Adrenal gland (tissue), 12 donors: ENCODE results near the gene PLEKHA5. TPM values are rescaled to one million over a fixed set of nuclear protein-coding genes. Genes with fewer than 3 reads are reported as not detected.

Source experiments
- DNase-seq, 7 donors: peaks; one replicate each; pipeline ENCODE4 v3.0.0-alpha.2; 2019 to 2020
- H3K27ac ChIP-seq, 5 donors: fragments of 200-600 bp; sonication (generic) in 4 of 5; 1 replicate in 3 of 5; 2 replicates in 2 of 5; pipeline versions ENCODE4 v1.5.1 to v1.8.0; 2016 to 2020; ENCODE audit warnings: mild to moderate bottlenecking in 1 of 5
- H3K27me3 ChIP-seq: fragments of 200-600 bp; 2 replicates; pipeline ENCODE4 v1.8.0; 2021
- H3K36me3 ChIP-seq, 2 donors: fragments of 200-600 bp; replicated peaks in 1 of 2; 1 replicate in 1 of 2; 2 replicates in 1 of 2; pipeline versions ENCODE4 v1.5.1 to v1.8.0; 2018 to 2022
- H3K4me1 ChIP-seq, 2 donors: fragments of 200-600 bp; replicated peaks in 1 of 2; 1 replicate in 1 of 2; 2 replicates in 1 of 2; pipeline versions ENCODE4 v1.5.1 to v1.8.0; 2018 to 2021
- H3K4me3 ChIP-seq, 4 donors: fragments of 200-600 bp; sonication (generic) in 3 of 4; one replicate each; pipeline ENCODE4 v1.5.1; 2016 to 2018
- H3K9me3 ChIP-seq, 3 donors: fragments of 200-600 bp; sonication (generic) in 1 of 3; replicated peaks in 1 of 3; 1 replicate in 2 of 3; 2 replicates in 1 of 3; pipeline versions ENCODE4 v1.5.1 to v1.8.0; 2016 to 2021
- CTCF ChIP-seq, 6 experiments: fragments of 450-650 bp in 4 of 6; fragments of 200-600 bp in 2 of 6; sonication (generic) in 1 of 6; IDR thresholded peaks; 1 replicate in 5 of 6; 2 replicates in 1 of 6; pipeline versions ENCODE4 v1.5.1 to v1.8.0; 2016 to 2021; ENCODE audit warnings: antibody characterized with exemption in 6 of 6, mild to moderate bottlenecking in 2 of 6, moderate library complexity in 1 of 6
- POLR2A ChIP-seq, 2 donors: fragments of 450-650 bp; IDR thresholded peaks; one replicate each; pipeline ENCODE4 v1.6.1; 2017; ENCODE audit warnings: antibody characterized with exemption in 2 of 2, mild to moderate bottlenecking in 2 of 2, moderate library complexity in 1 of 2
- WGBS, 4 donors: extraction: QIAGEN DNeasy Blood & Tissue Kit in 2 of 4; methylation state at CpG; one replicate each; pipeline versions ENCODE4 v1.1.5 to v1.1.7; 2013 to 2017; 5-methylcytosine and 5-hydroxymethylcytosine counted together
- intact Hi-C, 2 donors: fragments of 100-400 bp; cut with DNase I; formaldehyde crosslinking; loops; one replicate each; pipeline versions ENCODE4 v1.14.1 to v1.15.0; 2022 to 2023
- polyA plus RNA-seq, 3 donors: library from polyadenylated mRNA; stranded (reverse); fragments of 200-250 nt in 2 of 3; fragments of 350-450 nt in 1 of 3; fragmentation: Illumina TruSeq in 1 of 3; extraction: RNeasy Lipid Tissue Mini Kit (QIAGEN cat#74804) in 1 of 3; gene quantifications; one replicate each; pipeline ENCODE4 v1.2.3, GENCODE V29; 2013 to 2014
- total RNA-seq, 9 donors: library from RNA; depleted of rRNA in 4 of 9; stranded (reverse); fragments of >200 nt in 4 of 9; fragments of 120-200 nt in 1 of 9; fragmentation: NEBNext Ultra II Directional in 1 of 9; extraction: Animal tissue kit (Norgen Biotek cat#: 25700) in 1 of 9; gene quantifications; one replicate each; pipeline versions ENCODE4 v1.1.0 to v1.2.4, GENCODE V29; 2013 to 2023
- donor health status: healthy with polysubstance abuse.
- donor health status: Bipolar disorder and iron deficiency.
- donor health status: DM: yes; HTN: yes; CAD: no.
- donor health status: DM: no; HTN: no; CAD: no.
- donor health status: DM: no; HTN: no; CAD: no.
- donor health status: DM: yes; HTN: yes; CAD: no.

The PLEKHA5 gene
- total and polyA plus RNA-seq, 12 donors, result 26.1 to 165 (median 95.7) TPM

DNA sequence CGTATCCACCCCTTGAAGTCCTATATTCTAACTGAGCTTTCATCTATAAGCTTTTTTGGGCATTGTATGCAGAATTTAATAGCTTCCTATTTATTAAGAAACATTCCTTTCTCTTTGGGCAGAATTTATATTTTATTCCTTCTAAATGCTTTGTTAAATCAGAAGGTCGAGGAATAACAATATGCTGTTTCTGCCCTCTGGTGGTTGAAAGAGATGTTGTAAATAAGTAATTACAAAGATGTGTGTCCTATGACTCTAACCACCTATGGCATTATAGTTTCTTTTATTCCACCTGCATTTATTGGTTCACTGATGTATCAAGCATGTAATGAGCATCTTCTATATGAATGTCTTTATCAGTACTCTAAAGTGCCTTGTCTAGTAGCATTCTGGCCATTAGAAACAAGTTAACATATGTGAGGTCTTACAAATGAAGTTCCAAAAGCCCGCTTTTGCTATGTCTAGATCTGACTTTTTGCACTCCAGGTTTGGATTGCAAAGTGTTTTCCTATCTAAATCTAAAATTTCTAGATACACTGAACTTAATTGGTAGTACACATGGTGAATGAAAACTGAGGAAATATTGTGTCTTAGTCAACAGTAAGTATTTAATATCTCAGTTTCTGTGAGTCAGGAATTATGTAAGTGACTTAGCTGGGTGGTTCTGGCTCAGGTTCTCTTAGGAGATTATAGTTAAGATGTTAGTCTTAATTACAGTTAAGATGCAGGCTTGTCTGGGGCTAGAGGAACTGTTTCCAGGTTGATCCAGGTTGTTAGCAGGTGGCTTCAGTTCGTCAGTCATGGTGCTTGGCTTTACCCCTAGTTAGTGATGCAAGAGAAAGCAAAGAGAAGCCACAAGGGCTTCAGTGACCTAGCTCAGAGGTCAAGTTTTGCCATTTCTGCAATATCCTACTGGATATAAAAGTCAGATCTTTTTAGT, 57.5 kb downstream of the PLEKHA5 start:
- H3K4me1 ChIP-seq, result peaks cover 39 to 67% of the 10 kb centered on the region in 2 donors
- H3K4me3 ChIP-seq, result no peak overlapping the region
- WGBS, 4 donors, result 50 to 62% (median 60%) methylated on average over 4 of the region's 4 CpGs
- no peak for DNase-seq
- no peaks in the 10 kb centered on the region for H3K36me3 ChIP-seq
- no peaks in the 10 kb centered on the region for H3K27me3 ChIP-seq
- H3K27ac ChIP-seq, result peak overlapping the region in 2 of 5 donors; percentile 13 to 28
- intact Hi-C loops, result no loop called here
- H3K9me3 ChIP-seq, result no peaks in the 10 kb centered on the region
- TF ChIP-seq POLR2A (IDR thresholded peaks at IDR 0.05), result no peak
- peak; percentile 47 to 77 (median 64) for TF ChIP-seq CTCF (IDR thresholded peaks at IDR 0.05)

GRCh38 chr12:19189522-19189921, 60.0 kb downstream of the PLEKHA5 start:
- Histone ChIP-seq H3K4me1 (peaks cover 39 to 76% of the 10 kb centered on the region in 2 donors), H3K36me3 (no peaks in the 10 kb centered on the region), H3K27ac (peak overlapping the region in 1 of 5 donors; percentile 9), H3K9me3 (no peaks in the 10 kb centered on the region), H3K4me3 (no peak overlapping the region), H3K27me3 (no peaks in the 10 kb centered on the region)
- DNase-seq, result no peak
- TF ChIP-seq CTCF (IDR thresholded peaks at IDR 0.05) (no peak), POLR2A (IDR thresholded peaks at IDR 0.05) (no peak)
- intact Hi-C loops, result no loop called here
- 48 to 82% (median 70%) methylated on average over 1 of the region's 1 CpG for WGBS, 4 donors

DNA sequence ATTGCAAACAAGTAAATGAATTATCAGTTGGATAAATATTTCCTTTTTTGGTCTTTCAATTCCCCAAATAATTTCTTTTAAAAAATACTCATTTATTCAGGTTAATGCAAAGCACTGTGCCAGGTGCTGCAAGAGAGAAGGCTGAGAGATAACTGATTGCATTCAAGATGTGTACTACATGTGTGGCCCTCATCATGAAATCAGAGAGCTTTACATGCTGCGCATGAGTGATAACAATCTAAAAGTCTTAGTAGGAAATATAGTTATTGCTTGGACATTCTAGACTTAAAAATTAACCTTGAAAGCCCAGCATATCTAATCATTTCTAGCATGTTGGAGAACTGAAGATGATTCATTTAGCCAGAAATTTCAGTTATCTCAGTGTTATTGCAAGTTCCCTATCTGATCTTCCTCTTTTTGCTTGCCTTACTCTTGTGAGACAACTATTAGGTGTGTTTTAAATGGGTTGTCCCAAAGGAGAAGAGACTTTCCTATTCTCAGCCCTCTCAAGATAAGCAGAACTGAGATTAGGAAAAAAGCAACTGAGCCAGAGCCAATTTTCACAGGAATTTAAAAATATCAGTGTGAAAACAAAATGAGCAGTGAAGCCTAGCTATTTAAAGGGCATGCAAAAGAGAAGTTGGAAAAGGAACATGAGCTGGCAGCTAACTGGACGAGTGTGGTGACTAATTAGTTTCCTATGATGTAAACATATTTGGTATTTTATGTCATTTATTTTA, 60.9 kb downstream of the PLEKHA5 start:
- no peaks in the 10 kb centered on the region for H3K27me3 ChIP-seq
- H3K27ac ChIP-seq, result peak overlapping the region in 3 of 5 donors; percentile 8 to 41 (median 33)
- intact Hi-C loops, result no loop called here
- no peaks in the 10 kb centered on the region for H3K9me3 ChIP-seq
- 36 to 50% (median 41%) methylated on average over 2 of the region's 2 CpGs for WGBS, 4 donors
- TF ChIP-seq CTCF (IDR thresholded peaks at IDR 0.05), result no peak
- TF ChIP-seq POLR2A (IDR thresholded peaks at IDR 0.05), result no peak
- no peak overlapping the region for H3K4me3 ChIP-seq
- H3K4me1 ChIP-seq, result peaks cover 39 to 76% of the 10 kb centered on the region in 2 donors
- peak in 1 of 7 donors; percentile 25 for DNase-seq
- H3K36me3 ChIP-seq, result no peaks in the 10 kb centered on the region

GRCh38 chr12:19191089-19191488, 61.6 kb downstream of the PLEKHA5 start:
- H3K4me3 ChIP-seq, result no peak overlapping the region
- no peaks in the 10 kb centered on the region for H3K36me3 ChIP-seq
- intact Hi-C loops, result no loop called here
- no peaks in the 10 kb centered on the region for H3K27me3 ChIP-seq
- H3K9me3 ChIP-seq, result no peaks in the 10 kb centered on the region
- TF ChIP-seq POLR2A (IDR thresholded peaks at IDR 0.05) (no peak), CTCF (IDR thresholded peaks at IDR 0.05) (no peak)
- no peak for DNase-seq
- H3K4me1 ChIP-seq, result peaks cover 37 to 71% of the 10 kb centered on the region in 2 donors
- 91 to 100% (median 93%) methylated on average over 1 of the region's 1 CpG for WGBS, 4 donors
- peak overlapping the region in 3 of 5 donors; percentile 33 to 64 (median 41) for H3K27ac ChIP-seq
